Neuronal stem cell (in vitro differentiated cells): ENCODE measurements around the gene PRSS56.
A peak's percentile ranks its signal among the peaks of the same experiment; 100 is the strongest.

Experiments used
- DNase-seq: peaks from one replicate; pipeline ENCODE4 v3.0.0-alpha.2; 2013; ENCODE audit warnings: low spot score
- H2AFZ ChIP-seq: one replicate; pipeline ENCODE4 v1.6.1; 2013; ENCODE audit warnings: mild to moderate bottlenecking, low read length, inconsistent platforms
- H2AK5ac ChIP-seq: 2 replicates; pipeline ENCODE4 v1.6.1; 2013; ENCODE audit warnings: low read depth, mild to moderate bottlenecking, inconsistent platforms, low read length, moderate library complexity, mixed read lengths
- H2BK120ac ChIP-seq: 2 replicates; pipeline ENCODE4 v1.6.1; 2013; ENCODE audit warnings: low read depth, mild to moderate bottlenecking, inconsistent platforms, low read length, moderate library complexity, mixed read lengths
- H2BK12ac ChIP-seq: one replicate; pipeline ENCODE4 v1.6.1; 2013; ENCODE audit warnings: low read length, inconsistent platforms
- H2BK15ac ChIP-seq: 2 replicates; pipeline ENCODE4 v1.6.1; 2013; ENCODE audit warnings: mild to moderate bottlenecking, low read length, inconsistent platforms, mixed read lengths
- H2BK5ac ChIP-seq: one replicate; pipeline ENCODE4 v1.6.1; 2013; ENCODE audit warnings: inconsistent platforms, mild to moderate bottlenecking, low read length, moderate library complexity
- H3K14ac ChIP-seq: one replicate; pipeline ENCODE4 v1.6.1; 2013; ENCODE audit warnings: low read length, inconsistent platforms
- H3K18ac ChIP-seq: 2 replicates; pipeline ENCODE4 v1.6.1; 2013; ENCODE audit warnings: low read length, inconsistent platforms
- H3K23ac ChIP-seq: 2 replicates; pipeline ENCODE4 v1.6.1; 2013; ENCODE audit warnings: low read depth, mild to moderate bottlenecking, mixed read lengths, low read length, inconsistent platforms; ENCODE audit not compliant: poor library complexity
- H3K27ac ChIP-seq: replicated peaks from 3 replicates; pipeline ENCODE4 v1.5.1; 2013; ENCODE audit warnings: low read length, inconsistent platforms
- H3K27me3 ChIP-seq, 3 experiments: 2 replicates each; pipeline ENCODE4 v1.6.1; 2013; ENCODE audit warnings: low read length in 3 of 3, mild to moderate bottlenecking in 2 of 3, inconsistent platforms in 1 of 3, low read depth in 1 of 3, mixed read lengths in 1 of 3, moderate library complexity in 1 of 3; ENCODE audit not compliant: control insufficient read depth in 3 of 3, insufficient read depth in 3 of 3
- H3K36me3 ChIP-seq, 2 donors: replicated peaks in 1 of 2; 2 replicates each; pipeline ENCODE4 v1.6.1; 2013; ENCODE audit warnings: low read length in 2 of 2; ENCODE audit not compliant: control insufficient read depth in 2 of 2, insufficient read depth in 2 of 2
- H3K4ac ChIP-seq: 2 replicates; pipeline ENCODE4 v1.6.1; 2013; ENCODE audit warnings: inconsistent platforms, mild to moderate bottlenecking, low read length, moderate library complexity
- H3K4me1 ChIP-seq, 2 donors: 1 replicate in 1 of 2; 2 replicates in 1 of 2; pipeline ENCODE4 v1.6.1; 2013; ENCODE audit warnings: low read length in 2 of 2, low read depth in 1 of 2; ENCODE audit not compliant: control insufficient read depth in 2 of 2, insufficient read depth in 1 of 2
- H3K4me2 ChIP-seq: one replicate; pipeline ENCODE4 v1.6.1; 2013; ENCODE audit warnings: mild to moderate bottlenecking, low read length, inconsistent platforms; ENCODE audit not compliant: insufficient read depth, poor library complexity, severe bottlenecking
- H3K4me3 ChIP-seq, 2 donors: 2 replicates each; pipeline ENCODE4 v1.5.1; 2013; ENCODE audit warnings: low read length in 2 of 2, mild to moderate bottlenecking in 2 of 2, inconsistent platforms in 1 of 2, moderate library complexity in 1 of 2
- H3K79me1 ChIP-seq: one replicate; pipeline ENCODE4 v1.6.1; 2013; ENCODE audit warnings: low read depth, mild to moderate bottlenecking, inconsistent platforms, low read length, moderate library complexity
- H3K9ac ChIP-seq: one replicate; pipeline ENCODE4 v1.6.1; 2013; ENCODE audit warnings: mild to moderate bottlenecking, low read depth, low read length, inconsistent platforms; ENCODE audit not compliant: poor library complexity
- H3K9me3 ChIP-seq, 2 donors: replicated peaks in 1 of 2; 2 replicates each; pipeline versions ENCODE3 to v1.6.1; 2013; ENCODE audit warnings: low read length in 2 of 2, mild to moderate bottlenecking in 2 of 2, inconsistent platforms in 1 of 2, low read depth in 1 of 2, mixed read lengths in 1 of 2, moderate library complexity in 1 of 2; ENCODE audit not compliant: control insufficient read depth in 2 of 2, insufficient read depth in 1 of 2
- H4K8ac ChIP-seq: one replicate; pipeline ENCODE4 v1.6.1; 2013; ENCODE audit warnings: low read depth, mild to moderate bottlenecking, inconsistent platforms, low read length, moderate library complexity
- H4K91ac ChIP-seq: one replicate; pipeline ENCODE4 v1.6.1; 2013; ENCODE audit warnings: low read length, low read depth, mild to moderate bottlenecking, inconsistent platforms; ENCODE audit not compliant: poor library complexity
- WGBS, 2 donors: extraction: QIAGEN DNeasy Blood & Tissue Kit; methylation state at CpG; one replicate each; pipeline ENCODE4 v1.1.7; 2013; ENCODE audit warnings: missing lambda C conversion rate in 2 of 2, mixed read lengths in 1 of 2; ENCODE audit not compliant: insufficient read length in 2 of 2, insufficient replicate concordance in 1 of 2; ENCODE audit errors: extremely low coverage in 2 of 2; 5-methylcytosine and 5-hydroxymethylcytosine counted together

PRSS56 gene

GRCh38 chr2:232526372-232526941, 6.3 kb downstream of the PRSS56 start:
- Histone ChIP-seq H3K9ac (no peak overlapping the region), H2BK5ac (peak overlapping the region; percentile 53), H2BK15ac (peak overlapping the region; percentile 81), H3K14ac (no peak overlapping the region), H2BK12ac (peak overlapping the region; percentile 90), H2AFZ (no peak overlapping the region), H4K91ac (no peak overlapping the region), H3K4me1 (peaks cover 6 to 10% of the 10 kb centered on the region in 2 donors), H3K79me1 (peaks cover 2% of the 10 kb centered on the region), H3K4me2 (peak overlapping the region; percentile 25), H3K9me3 (no peaks in the 10 kb centered on the region), H3K4ac (peak overlapping the region; percentile 53), H3K18ac (peak overlapping the region; percentile 59), H2BK120ac (peak overlapping the region; percentile 91), H2AK5ac (peak overlapping the region; percentile 99), H3K36me3 (no peaks in the 10 kb centered on the region), H3K23ac (peak overlapping the region; percentile 80), H3K4me3 (no peak overlapping the region), H3K27me3 (peaks cover 17 to 53% (median 25%) of the 10 kb centered on the region in 3 experiments), H4K8ac (peak overlapping the region; percentile 43), H3K27ac (no peak overlapping the region)
- WGBS, 2 donors: no CpG with 5 or more reads among the region's 13 CpGs
- DNase-seq: no peak

GRCh38 chr2:232527905-232528470, 7.8 kb downstream of the PRSS56 start:
- no CpG with 5 or more reads among the region's 6 CpGs for WGBS, 2 donors
- peak overlapping the region; percentile 81 for H2AK5ac ChIP-seq
- H3K36me3 ChIP-seq: no peaks in the 10 kb centered on the region
- no peak overlapping the region for H3K4me2 ChIP-seq
- H3K4ac ChIP-seq: peak overlapping the region; percentile 37
- H3K18ac ChIP-seq: peak overlapping the region; percentile 13
- no peak overlapping the region for H3K9ac ChIP-seq
- peak overlapping the region; percentile 81 for H2BK120ac ChIP-seq
- H4K8ac ChIP-seq: peak overlapping the region; percentile 43
- H3K23ac ChIP-seq: no peak overlapping the region
- no peak overlapping the region for H3K4me3 ChIP-seq
- no peaks in the 10 kb centered on the region for H3K9me3 ChIP-seq
- H2BK5ac ChIP-seq: no peak overlapping the region
- H3K4me1 ChIP-seq: peaks cover 6 to 10% of the 10 kb centered on the region in 2 donors
- H2AFZ ChIP-seq: no peak overlapping the region
- peak overlapping the region; percentile 45 for H2BK15ac ChIP-seq
- H3K27me3 ChIP-seq: peaks cover 10 to 40% (median 12%) of the 10 kb centered on the region in 3 experiments
- H3K14ac ChIP-seq: no peak overlapping the region
- H3K79me1 ChIP-seq: peaks cover 4% of the 10 kb centered on the region
- H2BK12ac ChIP-seq: no peak overlapping the region
- DNase-seq: no peak
- no peak overlapping the region for H3K27ac ChIP-seq
- H4K91ac ChIP-seq: no peak overlapping the region

GRCh38 chr2:232528746-232529460, 8.7 kb downstream of the PRSS56 start:
- Histone ChIP-seq H3K23ac (peak overlapping the region; percentile 43), H3K36me3 (no peaks in the 10 kb centered on the region), H4K8ac (no peak overlapping the region), H2AFZ (no peak overlapping the region), H2BK5ac (no peak overlapping the region), H3K9ac (no peak overlapping the region), H3K79me1 (peaks cover 2% of the 10 kb centered on the region), H3K4ac (no peak overlapping the region), H3K27me3 (peaks cover under 1 to 31% (median 3%) of the 10 kb centered on the region in 3 experiments), H2BK12ac (peak overlapping the region; percentile 73), H3K4me2 (no peak overlapping the region), H3K27ac (no peak overlapping the region), H3K14ac (peak overlapping the region; percentile 82), H2AK5ac (peak overlapping the region; percentile 81), H4K91ac (peak overlapping the region; percentile 92), H2BK15ac (peak overlapping the region; percentile 45), H3K4me1 (peaks cover 2 to 8% of the 10 kb centered on the region in 2 donors), H2BK120ac (peak overlapping the region; percentile 81), H3K4me3 (no peak overlapping the region), H3K18ac (peak overlapping the region; percentile 28), H3K9me3 (no peaks in the 10 kb centered on the region)
- WGBS, 2 donors: no CpG with 5 or more reads among the region's 11 CpGs
- DNase-seq: no peak
